Activated CD4-positive, alpha-beta memory T cell treated with anti-CD3 and anti-CD28 coated beads for 36 hours (primary cell): Measurements from ENCODE around the gene ABCC6. TPM values are rescaled to one million over a fixed set of nuclear protein-coding genes. Genes with fewer than 3 reads are reported as not detected.
"Not testable (repeated sequence)": the region's sequence is repeated elsewhere in the genome, so short reads cannot be mapped to it uniquely, and the experiment has no call there.

Experiments
- CTCF ChIA-PET: fragments of 350-600 bp; sonication (Branson Sonifier 250); formaldehyde crosslinking; loops from one replicate; lab custom pipeline; 2021; ENCODE audit warnings: antibody characterized with exemption, inconsistent platforms; lab: Charles Lee
- POLR2A ChIA-PET: fragments of 350-600 bp; sonication (Branson Sonifier 250); formaldehyde crosslinking; loops from one replicate; lab custom pipeline; 2021; ENCODE audit warnings: antibody characterized with exemption; lab: Charles Lee
- DNase-seq: peaks from one replicate; pipeline ENCODE4 v3.0.0-alpha.2; 2020
- H3K27ac Mint-ChIP-seq: one replicate; pipeline ENCODE4 v1.8.0; 2021; ENCODE audit warnings: mixed read lengths
- H3K27me3 Mint-ChIP-seq: one replicate; pipeline ENCODE4 v1.8.0; 2021; ENCODE audit warnings: mixed read lengths
- H3K36me3 Mint-ChIP-seq: one replicate; pipeline ENCODE4 v1.8.0; 2021; ENCODE audit warnings: mixed read lengths
- H3K4me1 Mint-ChIP-seq: one replicate; pipeline ENCODE4 v1.8.0; 2021; ENCODE audit warnings: low read depth, mixed read lengths
- H3K4me3 Mint-ChIP-seq: one replicate; pipeline ENCODE4 v1.8.0; 2021; ENCODE audit warnings: mild to moderate bottlenecking, mixed read lengths
- H3K9me3 Mint-ChIP-seq: one replicate; pipeline ENCODE4 v1.8.0; 2021; ENCODE audit warnings: mixed read lengths
- intact Hi-C: fragments of 100-400 bp; cut with micrococcal nuclease; formaldehyde crosslinking; loops from one replicate; pipeline ENCODE4 v1.15.1; 2023
- total RNA-seq, 2 experiments: library from RNA; stranded (reverse); gene quantifications; one replicate each; pipeline ENCODE4 v1.2.3, GENCODE V29; 2021

The ABCC6 gene
- total RNA-seq, 2 experiments from 2014 or later: not detected

GRCh38 chr16:16249621-16250330 lies 26.5 kb upstream of the ABCC6 start:
- H3K4me1 Mint-ChIP-seq, H3K4me3 Mint-ChIP-seq, POLR2A ChIA-PET, H3K27me3 Mint-ChIP-seq, H3K27ac Mint-ChIP-seq, CTCF ChIA-PET, intact Hi-C loops, DNase-seq, H3K36me3 Mint-ChIP-seq, H3K9me3 Mint-ChIP-seq: not testable (repeated sequence)

- CTCF ChIA-PET, H3K27ac Mint-ChIP-seq, DNase-seq, H3K27me3 Mint-ChIP-seq, H3K9me3 Mint-ChIP-seq, H3K36me3 Mint-ChIP-seq, H3K4me3 Mint-ChIP-seq, POLR2A ChIA-PET, H3K4me1 Mint-ChIP-seq, intact Hi-C loops: not testable (repeated sequence)
These were observed 24.1 kb upstream of the ABCC6 start for GRCh38 chr16:16247439-16247838.

- POLR2A ChIA-PET, H3K27ac Mint-ChIP-seq, CTCF ChIA-PET, H3K4me1 Mint-ChIP-seq, H3K36me3 Mint-ChIP-seq, H3K27me3 Mint-ChIP-seq, DNase-seq, intact Hi-C loops, H3K9me3 Mint-ChIP-seq, H3K4me3 Mint-ChIP-seq: not testable (repeated sequence)
These were observed 23.4 kb upstream of the ABCC6 start for GRCh38 chr16:16246578-16247262.

GRCh38 chr16:16243886-16244285 lies 20.6 kb upstream of the ABCC6 start:
- H3K4me3 Mint-ChIP-seq, intact Hi-C loops, H3K27me3 Mint-ChIP-seq, DNase-seq, H3K4me1 Mint-ChIP-seq, POLR2A ChIA-PET, H3K9me3 Mint-ChIP-seq, H3K36me3 Mint-ChIP-seq, CTCF ChIA-PET, H3K27ac Mint-ChIP-seq: not testable (repeated sequence)

- DNase-seq, H3K4me1 Mint-ChIP-seq, H3K4me3 Mint-ChIP-seq, H3K36me3 Mint-ChIP-seq, H3K27me3 Mint-ChIP-seq, H3K27ac Mint-ChIP-seq, POLR2A ChIA-PET, H3K9me3 Mint-ChIP-seq, intact Hi-C loops, CTCF ChIA-PET: not testable (repeated sequence)
These were observed 17.4 kb upstream of the ABCC6 start for GRCh38 chr16:16240667-16241066.

- H3K4me3 Mint-ChIP-seq, H3K27me3 Mint-ChIP-seq, intact Hi-C loops, POLR2A ChIA-PET, DNase-seq, H3K9me3 Mint-ChIP-seq, H3K36me3 Mint-ChIP-seq, CTCF ChIA-PET, H3K4me1 Mint-ChIP-seq, H3K27ac Mint-ChIP-seq: not testable (repeated sequence)
These were observed 14.4 kb upstream of the ABCC6 start for GRCh38 chr16:16237738-16238137.

- DNase-seq, H3K36me3 Mint-ChIP-seq, CTCF ChIA-PET, H3K27me3 Mint-ChIP-seq, H3K27ac Mint-ChIP-seq, H3K4me1 Mint-ChIP-seq, H3K9me3 Mint-ChIP-seq, intact Hi-C loops, H3K4me3 Mint-ChIP-seq, POLR2A ChIA-PET: not testable (repeated sequence)
These were observed 13.8 kb upstream of the ABCC6 start for GRCh38 chr16:16237071-16237470.

- intact Hi-C loops, H3K4me3 Mint-ChIP-seq, H3K27me3 Mint-ChIP-seq, CTCF ChIA-PET, POLR2A ChIA-PET, H3K36me3 Mint-ChIP-seq, H3K27ac Mint-ChIP-seq, DNase-seq, H3K4me1 Mint-ChIP-seq, H3K9me3 Mint-ChIP-seq: not testable (repeated sequence)
These were observed 9.4 kb upstream of the ABCC6 start for GRCh38 chr16:16232692-16233061.

GRCh38 chr16:16223662-16224241 lies 458 bp upstream of the ABCC6 start:
- intact Hi-C loops, H3K4me1 Mint-ChIP-seq, CTCF ChIA-PET, H3K36me3 Mint-ChIP-seq, H3K4me3 Mint-ChIP-seq, H3K27me3 Mint-ChIP-seq, H3K9me3 Mint-ChIP-seq, DNase-seq, H3K27ac Mint-ChIP-seq, POLR2A ChIA-PET: not testable (repeated sequence)

GRCh38 chr16:16221382-16221781 lies 1.9 kb downstream of the ABCC6 start:
- H3K27me3 Mint-ChIP-seq, H3K4me1 Mint-ChIP-seq, intact Hi-C loops, CTCF ChIA-PET, H3K36me3 Mint-ChIP-seq, H3K4me3 Mint-ChIP-seq, POLR2A ChIA-PET, H3K27ac Mint-ChIP-seq, DNase-seq, H3K9me3 Mint-ChIP-seq: not testable (repeated sequence)

- intact Hi-C loops, CTCF ChIA-PET, H3K36me3 Mint-ChIP-seq, POLR2A ChIA-PET, DNase-seq, H3K4me3 Mint-ChIP-seq, H3K4me1 Mint-ChIP-seq, H3K27me3 Mint-ChIP-seq, H3K27ac Mint-ChIP-seq, H3K9me3 Mint-ChIP-seq: not testable (repeated sequence)
These were observed 2.8 kb downstream of the ABCC6 start for GRCh38 chr16:16220449-16220848.

- intact Hi-C loops, H3K27me3 Mint-ChIP-seq, H3K9me3 Mint-ChIP-seq, CTCF ChIA-PET, H3K4me3 Mint-ChIP-seq, DNase-seq, H3K36me3 Mint-ChIP-seq, H3K27ac Mint-ChIP-seq, POLR2A ChIA-PET, H3K4me1 Mint-ChIP-seq: not testable (repeated sequence)
These were observed 4.5 kb downstream of the ABCC6 start for GRCh38 chr16:16218787-16219186.

GRCh38 chr16:16218349-16218748 lies 4.9 kb downstream of the ABCC6 start:
- DNase-seq, intact Hi-C loops, CTCF ChIA-PET, POLR2A ChIA-PET, H3K27ac Mint-ChIP-seq, H3K4me3 Mint-ChIP-seq, H3K9me3 Mint-ChIP-seq, H3K4me1 Mint-ChIP-seq, H3K36me3 Mint-ChIP-seq, H3K27me3 Mint-ChIP-seq: not testable (repeated sequence)
